AG04450 (cell line): ENCODE measurements around the gene TMEM271. TPM values are rescaled to one million over a fixed set of nuclear protein-coding genes. Genes with fewer than 3 reads are reported as not detected.
"Not testable (repeated sequence)": the region's sequence is repeated elsewhere in the genome, so short reads cannot be mapped to it uniquely, and the experiment has no call there.

Experiments
- CTCF ChIA-PET: fragments of 300-600, 350-600 bp; formaldehyde crosslinking; extraction: SDS; loops from one replicate; lab custom pipeline; 2022; ENCODE audit warnings: antibody characterized with exemption, inconsistent platforms; lab: Charles Lee
- POLR2A ChIA-PET: fragments of 350-600 bp; formaldehyde crosslinking; extraction: SDS; loops from one replicate; lab custom pipeline; 2021; ENCODE audit warnings: antibody characterized with exemption, inconsistent platforms; lab: Yijun Ruan, JAX
- DNase-seq: peaks from one replicate; pipeline ENCODE4 v3.0.0-alpha.2; 2011; ENCODE audit warnings: low read depth, low spot score
- H3K27ac ChIP-seq: one replicate; pipeline ENCODE4 v1.5.1; 2012; ENCODE audit warnings: low read depth, low read length, control low read depth
- H3K27me3 ChIP-seq: one replicate; pipeline ENCODE4 v1.6.0; 2012; ENCODE audit warnings: low read length; ENCODE audit not compliant: control insufficient read depth, insufficient read depth
- H3K4me3 ChIP-seq: 2 replicates; pipeline ENCODE4 v1.5.1; 2011; ENCODE audit warnings: mild to moderate bottlenecking, low read depth, low read length, control low read depth
- H3K9me3 ChIP-seq: 2 replicates; pipeline ENCODE4 v1.5.1; 2012; ENCODE audit warnings: low read length; ENCODE audit not compliant: control insufficient read depth, insufficient read depth
- polyA plus RNA-seq: library from polyadenylated mRNA; depleted of rRNA; stranded (reverse); fragments of >200 nt; gene quantifications from 2 replicates; pipeline ENCODE4 v1.2.3, GENCODE V29; 2011
- TF ChIP-seq, protein P1 (sequence below): IDR thresholded peaks from 2 replicates; pipeline ENCODE4 v1.5.1; 2011; ENCODE audit warnings: low read depth, low read length, control low read depth, inconsistent platforms

Gene TMEM271
- polyA plus RNA-seq, 1 experiment = not detected

DNA sequence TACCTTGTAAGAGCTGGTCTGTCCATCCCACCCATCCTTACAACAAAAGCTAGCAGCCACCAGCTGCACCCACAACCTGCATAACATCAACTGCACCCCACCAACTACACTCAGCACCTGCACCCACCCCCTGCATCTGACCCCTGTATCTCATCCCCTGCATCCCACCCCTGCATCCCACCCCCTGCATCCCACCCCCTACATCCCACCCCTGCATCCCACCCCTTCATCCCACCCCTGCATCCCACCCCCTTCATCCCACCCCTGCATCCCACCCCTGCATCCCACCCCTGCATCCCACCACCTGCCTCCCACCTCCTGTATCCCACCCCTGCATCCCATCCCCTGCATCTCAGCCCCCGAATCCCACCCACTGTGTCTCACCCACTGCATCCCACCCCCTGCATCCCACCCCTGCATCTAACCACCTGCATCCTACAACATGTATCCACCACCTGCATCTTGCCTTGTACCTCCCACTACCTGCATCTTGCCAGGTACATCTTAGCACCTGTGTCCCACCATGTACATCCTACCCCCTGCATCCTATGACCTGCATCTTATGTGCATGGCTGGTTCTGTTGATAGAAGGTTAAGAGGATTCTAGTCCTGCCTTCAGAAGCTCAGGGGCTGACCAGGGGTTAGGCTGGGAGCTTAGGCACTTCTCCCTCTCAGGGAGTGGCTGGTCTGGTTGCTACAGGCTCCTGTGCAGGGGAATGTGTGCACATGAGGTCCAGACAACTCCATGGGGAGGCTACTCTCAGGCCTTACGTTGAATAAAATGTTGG is 9.4 kb downstream of the TMEM271 start:
- TF ChIP-seq, protein P1, sequence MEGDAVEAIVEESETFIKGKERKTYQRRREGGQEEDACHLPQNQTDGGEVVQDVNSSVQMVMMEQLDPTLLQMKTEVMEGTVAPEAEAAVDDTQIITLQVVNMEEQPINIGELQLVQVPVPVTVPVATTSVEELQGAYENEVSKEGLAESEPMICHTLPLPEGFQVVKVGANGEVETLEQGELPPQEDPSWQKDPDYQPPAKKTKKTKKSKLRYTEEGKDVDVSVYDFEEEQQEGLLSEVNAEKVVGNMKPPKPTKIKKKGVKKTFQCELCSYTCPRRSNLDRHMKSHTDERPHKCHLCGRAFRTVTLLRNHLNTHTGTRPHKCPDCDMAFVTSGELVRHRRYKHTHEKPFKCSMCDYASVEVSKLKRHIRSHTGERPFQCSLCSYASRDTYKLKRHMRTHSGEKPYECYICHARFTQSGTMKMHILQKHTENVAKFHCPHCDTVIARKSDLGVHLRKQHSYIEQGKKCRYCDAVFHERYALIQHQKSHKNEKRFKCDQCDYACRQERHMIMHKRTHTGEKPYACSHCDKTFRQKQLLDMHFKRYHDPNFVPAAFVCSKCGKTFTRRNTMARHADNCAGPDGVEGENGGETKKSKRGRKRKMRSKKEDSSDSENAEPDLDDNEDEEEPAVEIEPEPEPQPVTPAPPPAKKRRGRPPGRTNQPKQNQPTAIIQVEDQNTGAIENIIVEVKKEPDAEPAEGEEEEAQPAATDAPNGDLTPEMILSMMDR = no peak
- CTCF ChIA-PET = no interaction called here
- no peak for DNase-seq
- Histone ChIP-seq H3K9me3 (peaks cover 5% of the 10 kb centered on the region; the same call in 1 of the 2 replicates), H3K4me3 (no peak overlapping the region), H3K27me3 (no peaks in the 10 kb centered on the region), H3K27ac (no peak overlapping the region)
- POLR2A ChIA-PET = no interaction called here

DNA sequence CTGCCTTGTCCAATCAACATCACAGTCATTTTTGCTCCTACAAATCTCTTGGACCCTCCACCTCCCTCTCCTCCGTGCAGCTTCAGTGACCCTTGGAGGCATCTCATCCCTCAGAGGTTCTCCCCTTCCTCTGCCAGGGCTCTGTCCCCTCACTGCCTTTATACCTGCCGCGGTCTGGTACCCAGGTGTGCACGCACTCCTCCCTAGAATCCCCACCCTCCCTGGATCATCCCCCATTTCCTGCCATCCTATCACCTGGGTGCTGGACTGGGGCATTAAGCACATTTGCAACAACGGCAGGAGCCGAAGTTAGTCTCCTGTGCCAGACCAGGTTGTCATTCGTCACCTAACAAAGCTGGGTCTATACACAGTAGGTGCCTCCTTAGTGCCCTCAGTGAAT is 10.1 kb downstream of the TMEM271 start:
- TF ChIP-seq, protein P1 = no peak
- POLR2A ChIA-PET = no interaction called here
- Histone ChIP-seq H3K27ac (no peak overlapping the region), H3K9me3 (peaks cover 11% of the 10 kb centered on the region), H3K4me3 (no peak overlapping the region), H3K27me3 (no peaks in the 10 kb centered on the region)
- no peak for DNase-seq
- CTCF ChIA-PET = no interaction called here

DNA sequence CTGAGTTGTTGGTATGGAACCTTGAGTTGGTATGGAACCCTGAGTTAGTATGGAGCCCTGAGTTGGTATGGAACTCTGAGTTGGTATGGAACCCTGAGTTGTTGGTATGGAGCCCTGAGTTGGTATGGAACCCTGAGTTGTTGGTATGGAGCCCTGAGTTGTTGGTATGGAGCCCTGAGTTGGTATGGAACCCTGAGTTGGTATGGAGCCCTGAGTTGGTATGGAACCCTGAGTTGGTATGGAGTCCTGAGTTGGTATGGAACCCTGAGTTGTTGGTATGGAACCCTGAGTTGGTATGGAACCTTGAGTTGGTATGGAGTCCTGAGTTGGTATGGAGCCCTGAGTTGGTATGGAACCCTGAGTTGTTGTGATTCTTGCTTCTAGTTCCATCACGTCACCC is 10.5 kb downstream of the TMEM271 start:
- DNase-seq, H3K4me3 ChIP-seq, H3K27ac ChIP-seq, POLR2A ChIA-PET, CTCF ChIA-PET, H3K27me3 ChIP-seq: not testable (repeated sequence)
- H3K9me3 ChIP-seq = peaks cover 15% of the 10 kb centered on the region

DNA sequence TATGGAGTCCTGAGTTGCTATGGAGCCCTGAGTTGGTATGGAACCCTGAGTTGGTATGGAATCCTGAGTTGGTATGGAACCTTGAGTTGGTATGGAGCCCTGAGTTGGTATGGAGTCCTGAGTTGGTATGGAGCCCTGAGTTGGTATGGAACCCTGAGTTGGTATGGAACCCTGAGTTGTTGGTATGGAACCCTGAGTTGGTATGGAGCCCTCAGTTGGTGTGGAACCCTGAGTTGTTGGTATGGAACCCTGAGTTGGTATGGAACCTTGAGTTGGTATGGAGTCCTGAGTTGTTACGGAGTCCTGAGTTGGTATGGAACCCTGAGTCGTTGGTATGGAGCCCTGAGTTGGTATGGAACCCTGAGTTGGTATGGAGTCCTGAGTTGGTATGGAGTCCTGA is 13.6 kb downstream of the TMEM271 start:
- DNase-seq, POLR2A ChIA-PET, H3K4me3 ChIP-seq, CTCF ChIA-PET, H3K27ac ChIP-seq, H3K27me3 ChIP-seq: not testable (repeated sequence)
- H3K9me3 ChIP-seq = peaks cover 27% of the 10 kb centered on the region

DNA sequence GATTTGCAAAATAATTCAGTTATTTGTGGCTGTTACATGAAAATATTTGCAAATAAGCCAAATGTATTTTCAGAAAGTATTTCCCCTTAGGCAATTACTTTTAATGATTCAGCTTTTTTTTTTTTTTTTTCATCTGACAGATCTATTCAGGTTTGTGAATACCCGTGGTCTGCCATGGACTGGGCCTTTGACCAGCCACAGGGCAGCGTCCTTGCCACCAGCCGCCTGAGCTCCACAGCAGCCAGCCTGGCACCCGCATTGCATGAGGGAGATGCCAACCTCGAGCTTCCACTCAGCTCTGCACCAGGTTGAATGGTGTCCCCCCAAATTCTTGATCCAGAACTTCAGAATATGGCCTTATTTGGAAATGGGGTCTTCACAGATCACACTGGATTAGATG is 14.7 kb downstream of the TMEM271 start:
- ChIA-PET POLR2A (no interaction called here), CTCF (no interaction called here)

More for the DNA sequence above, 14.7 kb downstream of the TMEM271 start:
- TF ChIP-seq, protein P1 = no peak
- Histone ChIP-seq H3K4me3 (no peak overlapping the region), H3K9me3 (peaks cover 31% of the 10 kb centered on the region), H3K27me3 (no peaks in the 10 kb centered on the region), H3K27ac (no peak overlapping the region)
- no peak for DNase-seq
